ENCODE results near the gene BEST4.
"Not testable (repeated sequence)": the region's sequence is repeated elsewhere in the genome, so short reads cannot be mapped to it uniquely, and the experiment has no call there.

The BEST4 gene

GRCh38 chr1:44788120-44788860, at the start of gene BEST4:
Gene BEST4 (minus strand): TSS chr1:44788170. CDS start chr1:44787705, 465 bp downstream.
- DNase-seq: no peak

DNA sequence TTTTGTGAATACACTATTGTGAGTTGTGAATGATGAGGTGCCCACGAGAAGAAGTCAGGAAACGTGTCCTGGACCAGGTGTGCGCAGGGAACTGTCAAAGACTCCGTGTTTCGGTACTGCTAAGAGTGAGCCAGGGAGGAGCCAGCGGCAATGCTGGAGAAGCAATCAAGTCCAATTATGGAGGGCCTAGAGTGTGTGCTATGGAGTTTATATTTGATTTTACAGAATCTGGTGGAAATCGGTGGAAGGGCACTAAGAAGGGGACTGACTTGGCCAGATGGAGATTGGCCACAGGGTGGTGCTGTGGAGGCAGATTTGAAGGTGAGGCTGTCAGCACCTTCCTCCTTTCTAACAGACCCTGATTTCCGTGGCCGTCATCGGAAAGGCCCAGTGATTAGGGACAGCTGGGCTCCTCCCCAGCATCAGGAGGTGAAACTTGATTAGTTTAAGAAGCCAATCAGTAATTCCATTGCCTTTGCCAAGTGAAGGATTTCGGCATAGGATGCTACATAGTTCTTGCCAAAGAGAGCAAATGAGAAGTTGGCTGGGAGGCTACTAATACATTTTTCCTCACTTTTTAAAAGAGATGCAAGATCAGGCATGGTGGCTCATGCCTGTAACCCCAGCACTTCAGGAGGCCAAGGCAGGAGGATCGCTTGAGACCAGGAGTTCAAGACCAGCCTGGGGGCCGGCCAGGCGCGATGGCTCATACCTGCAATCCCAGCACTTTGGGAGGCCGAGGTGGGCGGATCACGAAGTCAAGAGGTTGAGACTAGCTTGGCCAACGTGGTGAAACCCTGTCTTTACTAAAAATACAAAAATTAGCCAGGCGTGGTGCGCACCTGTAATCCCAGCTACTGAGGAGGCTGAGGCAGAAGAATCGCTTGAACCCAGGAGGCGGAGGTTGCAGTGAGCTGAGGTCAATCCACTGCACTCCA, 48.0 kb upstream of the BEST4 start:
- DNase-seq: peak; percentile 86 to 94

DNA sequence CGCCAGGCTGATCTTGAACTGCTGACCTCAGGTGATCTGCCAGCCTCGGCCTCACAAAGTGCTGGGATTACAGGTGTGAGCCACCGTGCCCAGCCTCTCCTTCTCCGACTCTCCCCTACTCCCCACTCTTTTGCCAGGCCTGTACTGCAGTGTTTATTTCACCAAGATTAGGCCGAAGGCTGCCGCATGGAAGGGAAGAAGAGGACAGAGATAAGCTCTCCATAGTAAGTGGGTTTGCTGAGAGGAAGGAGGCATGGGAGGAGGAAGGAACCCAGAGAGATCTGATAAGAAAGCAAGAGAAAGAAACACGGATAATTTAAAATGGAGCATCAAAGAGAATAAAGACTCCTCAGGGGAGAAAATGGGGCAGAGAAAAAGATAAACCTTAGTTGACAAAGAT, 46.4 kb upstream of the BEST4 start:
- DNase-seq: no peak

DNA sequence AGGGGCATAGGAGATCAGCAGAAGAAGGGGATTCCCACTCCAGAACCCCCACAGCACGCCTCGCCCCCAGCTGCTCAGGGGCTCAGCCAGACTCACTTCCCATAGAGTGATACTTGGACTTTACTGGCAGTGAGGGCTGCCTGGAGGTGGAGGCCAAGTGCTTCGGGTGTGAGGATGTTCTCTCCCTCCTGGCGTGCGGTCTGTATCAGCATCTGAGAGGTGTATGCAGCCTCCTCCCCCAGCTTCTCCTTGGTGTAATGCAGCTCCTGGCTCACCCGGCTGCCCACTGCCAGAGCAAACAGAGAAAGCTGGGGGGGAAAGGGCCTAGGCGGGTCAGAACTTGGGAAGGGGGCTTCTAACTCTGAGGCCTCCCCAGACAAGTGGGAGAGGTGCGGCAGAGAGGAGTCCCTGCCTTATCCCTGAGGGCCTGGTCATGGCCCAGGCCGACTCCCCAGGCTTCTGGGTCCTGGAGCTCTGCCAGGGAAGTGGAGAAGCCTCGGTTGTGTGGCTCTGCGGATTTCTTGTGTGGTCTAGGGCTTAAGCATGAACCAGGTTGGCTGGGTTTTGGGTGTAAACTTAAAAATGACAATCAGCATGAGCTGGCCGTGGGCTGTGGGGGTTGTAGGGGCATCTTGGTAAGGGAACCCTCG, 44.2 kb upstream of the BEST4 start:
- DNase-seq: no peak

- peak in 1 of 2 experiments; percentile 26 for DNase-seq
Observed at GRCh38 chr1:44831516-44831915, 43.5 kb upstream of the BEST4 start.

GRCh38 chr1:44830900-44831304, 42.9 kb upstream of the BEST4 start:
- no peak for DNase-seq

GRCh38 chr1:44829506-44830384, 41.8 kb upstream of the BEST4 start:
- DNase-seq: no peak

- DNase-seq: no peak
Observed at GRCh38 chr1:44828841-44829440, 41.0 kb upstream of the BEST4 start.

DNA sequence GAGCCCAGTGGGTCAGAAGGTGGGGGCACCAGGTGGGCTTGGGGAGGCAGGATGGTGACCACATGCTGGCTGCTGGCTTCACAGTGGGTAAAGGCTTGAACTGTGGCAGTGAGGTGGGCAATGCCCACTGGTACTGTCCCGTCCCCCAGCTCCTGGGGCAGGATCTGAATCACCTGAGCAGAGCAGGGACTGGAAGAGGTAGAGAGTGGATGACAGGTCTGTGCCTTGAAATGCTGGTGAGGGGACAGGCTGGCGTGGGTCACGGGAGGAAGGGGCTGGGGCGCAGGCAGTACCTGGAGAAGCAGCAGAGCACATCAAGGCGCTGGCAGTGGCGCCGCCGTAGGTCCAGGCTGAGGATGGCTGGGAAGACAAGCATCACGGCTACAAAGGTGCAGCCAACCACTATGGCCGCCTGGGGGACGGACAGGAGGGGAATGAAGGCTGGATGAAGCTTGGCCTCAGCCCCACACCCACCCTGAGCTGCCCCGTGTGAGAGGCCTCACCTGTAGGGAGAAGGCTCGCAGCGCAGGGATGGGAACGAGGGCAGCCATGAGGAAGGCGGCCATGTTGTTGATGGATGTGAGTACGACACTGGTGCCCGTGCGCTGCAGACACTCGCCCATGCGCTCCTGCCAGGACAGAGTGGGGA, 40.2 kb upstream of the BEST4 start:
- no peak for DNase-seq

GRCh38 chr1:44827197-44828002, 39.4 kb upstream of the BEST4 start:
- no peak for DNase-seq

- no peak for DNase-seq
Observed at GRCh38 chr1:44826375-44827196, 38.6 kb upstream of the BEST4 start.

DNA sequence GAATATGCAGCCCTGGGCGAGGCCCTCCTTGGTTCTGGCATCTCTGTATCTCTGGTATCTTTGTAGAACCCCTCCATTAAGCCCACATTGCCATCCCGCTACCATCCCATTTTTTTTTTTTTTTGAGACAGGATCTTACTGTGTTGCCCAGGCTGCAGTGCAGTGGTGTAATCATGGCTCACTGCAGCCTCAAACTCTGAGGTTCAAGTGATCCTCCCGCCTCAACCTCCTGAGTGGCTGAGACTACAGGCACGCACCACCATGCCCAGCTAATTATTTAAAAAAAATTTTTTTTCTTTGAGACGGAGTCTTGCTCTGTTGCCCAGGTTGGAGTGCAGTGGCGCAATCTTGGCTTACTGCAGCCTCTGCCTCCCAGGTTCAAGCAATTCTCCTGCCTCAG, 36.4 kb upstream of the BEST4 start:
- DNase-seq: not testable (repeated sequence)

DNA sequence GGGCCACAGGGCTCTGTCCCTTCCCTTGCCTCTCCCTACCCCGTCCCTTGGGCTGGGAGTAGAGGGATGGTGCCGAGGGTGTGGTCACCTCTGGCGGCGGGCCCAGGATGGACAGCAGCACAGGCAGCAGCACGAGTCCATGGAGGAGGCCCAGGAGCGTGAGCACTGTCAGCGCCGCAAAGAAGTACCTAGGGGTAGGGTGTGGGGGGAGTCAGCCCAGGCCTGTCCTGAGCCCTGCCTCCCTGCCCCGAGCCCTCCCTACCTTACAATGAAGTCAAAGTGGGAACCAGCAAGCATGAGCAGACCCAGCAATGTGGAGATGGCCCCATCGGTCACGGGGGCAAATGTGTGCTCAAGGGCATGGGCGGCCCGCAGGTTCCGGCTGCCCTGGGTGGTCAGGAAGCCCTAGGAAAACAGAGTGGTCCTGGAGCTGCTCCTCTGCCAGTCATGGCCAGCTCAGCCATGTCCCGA, 35.0 kb upstream of the BEST4 start:
- no peak for DNase-seq

DNA sequence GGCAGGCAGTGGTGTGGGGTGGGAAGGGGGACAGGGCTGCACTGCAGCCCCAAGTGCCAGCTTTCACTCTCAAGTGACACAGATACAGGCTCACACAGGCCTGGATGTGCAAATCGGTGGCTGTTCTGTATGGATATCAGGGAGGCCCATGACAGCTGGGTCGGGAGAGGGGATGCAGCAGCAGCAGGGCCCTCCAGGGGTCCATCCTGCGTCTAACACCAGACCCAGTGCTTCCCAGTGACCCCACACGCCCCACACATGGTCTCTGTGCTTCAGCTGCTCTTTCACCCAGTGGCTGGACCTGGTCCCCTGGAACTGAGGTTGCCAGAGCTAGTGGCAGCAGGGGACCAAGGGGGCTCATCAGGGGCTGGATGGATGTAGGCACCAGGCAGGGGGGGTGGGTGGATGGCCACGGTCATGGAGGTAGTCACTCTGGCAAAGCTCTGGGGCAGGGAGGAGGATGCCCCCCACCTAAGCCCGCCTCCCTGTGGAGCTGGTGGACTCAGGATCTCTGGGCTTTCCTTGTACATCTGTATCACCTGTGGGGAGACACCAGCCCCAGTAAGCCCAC, 34.2 kb upstream of the BEST4 start:
- no peak for DNase-seq

DNA sequence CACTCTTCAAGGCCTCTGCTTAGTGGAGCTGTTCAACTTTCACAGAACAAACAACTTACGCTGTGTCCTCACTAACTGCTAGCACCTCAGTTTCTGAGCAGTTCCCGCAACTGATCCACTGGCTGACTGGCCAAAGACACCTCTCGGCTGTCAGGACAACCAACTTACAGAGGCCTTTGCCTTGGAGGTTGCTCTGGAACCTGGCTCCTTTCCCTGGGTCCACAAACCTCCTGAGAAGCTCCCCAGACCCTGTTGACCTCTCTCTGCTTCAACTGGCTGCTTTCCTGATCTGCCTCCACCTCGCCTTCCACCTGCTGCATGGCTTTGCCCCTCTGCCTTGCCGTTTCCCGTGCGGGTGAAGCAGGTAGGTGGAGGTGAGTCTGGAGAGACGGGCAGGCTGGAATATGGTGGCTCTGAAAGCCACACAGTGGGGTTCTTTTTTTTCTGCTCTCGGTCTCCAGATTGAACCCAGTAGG, 33.3 kb upstream of the BEST4 start:
- DNase-seq: no peak

GRCh38 chr1:44820328-44821239, 32.6 kb upstream of the BEST4 start:
- DNase-seq: no peak

- DNase-seq: no peak
Observed at GRCh38 chr1:44819608-44820327, 31.8 kb upstream of the BEST4 start.
